Ishikawa (cell line): ENCODE data around the gene PTPRN2.

Source experiments
- CEBPB ChIP-seq: IDR thresholded peaks from 2 replicates; pipeline ENCODE4 v1.6.1; 2012
- CREB1 ChIP-seq: IDR thresholded peaks from 2 replicates; pipeline ENCODE4 v1.6.1; 2012; ENCODE audit warnings: low read depth
- EGR1 ChIP-seq: IDR thresholded peaks from 2 replicates; pipeline ENCODE4 v1.6.1; 2012
- EP300 ChIP-seq: IDR thresholded peaks from 2 replicates; pipeline ENCODE4 v1.6.1; 2012; ENCODE audit warnings: borderline replicate concordance
- FOXM1 ChIP-seq: IDR thresholded peaks from 2 replicates; pipeline ENCODE4 v1.6.1; 2012; ENCODE audit warnings: low read depth, borderline replicate concordance
- NFIC ChIP-seq: IDR thresholded peaks from 2 replicates; pipeline ENCODE4 v1.6.1; 2012
- RAD21 ChIP-seq: IDR thresholded peaks from 2 replicates; pipeline ENCODE4 v1.6.1; 2012; ENCODE audit warnings: low read depth
- TAF1 ChIP-seq: IDR thresholded peaks from 2 replicates; pipeline ENCODE4 v1.6.1; 2012; ENCODE audit warnings: low read depth, mild to moderate bottlenecking
- TCF12 ChIP-seq: IDR thresholded peaks from 2 replicates; pipeline ENCODE4 v1.6.1; 2012; ENCODE audit warnings: low read depth
- TEAD4 ChIP-seq: IDR thresholded peaks from 2 replicates; pipeline ENCODE4 v1.6.1; 2012
- YY1 ChIP-seq: IDR thresholded peaks from 2 replicates; pipeline ENCODE4 v1.6.1; 2012; ENCODE audit warnings: low read depth
- ZBTB7A ChIP-seq: IDR thresholded peaks from 2 replicates; pipeline ENCODE4 v1.6.1; 2012; ENCODE audit warnings: low read depth
- TF ChIP-seq, protein P1 (sequence below): IDR thresholded peaks from 2 replicates; pipeline ENCODE4 v1.6.1; 2012
- TF ChIP-seq, protein P2 (sequence below): IDR thresholded peaks from 2 replicates; pipeline ENCODE4 v1.6.1; 2012; ENCODE audit warnings: low read depth, mild to moderate bottlenecking
- TF ChIP-seq, protein P3 (sequence below): IDR thresholded peaks from 2 replicates; pipeline ENCODE4 v1.6.1; 2012

Gene PTPRN2

DNA sequence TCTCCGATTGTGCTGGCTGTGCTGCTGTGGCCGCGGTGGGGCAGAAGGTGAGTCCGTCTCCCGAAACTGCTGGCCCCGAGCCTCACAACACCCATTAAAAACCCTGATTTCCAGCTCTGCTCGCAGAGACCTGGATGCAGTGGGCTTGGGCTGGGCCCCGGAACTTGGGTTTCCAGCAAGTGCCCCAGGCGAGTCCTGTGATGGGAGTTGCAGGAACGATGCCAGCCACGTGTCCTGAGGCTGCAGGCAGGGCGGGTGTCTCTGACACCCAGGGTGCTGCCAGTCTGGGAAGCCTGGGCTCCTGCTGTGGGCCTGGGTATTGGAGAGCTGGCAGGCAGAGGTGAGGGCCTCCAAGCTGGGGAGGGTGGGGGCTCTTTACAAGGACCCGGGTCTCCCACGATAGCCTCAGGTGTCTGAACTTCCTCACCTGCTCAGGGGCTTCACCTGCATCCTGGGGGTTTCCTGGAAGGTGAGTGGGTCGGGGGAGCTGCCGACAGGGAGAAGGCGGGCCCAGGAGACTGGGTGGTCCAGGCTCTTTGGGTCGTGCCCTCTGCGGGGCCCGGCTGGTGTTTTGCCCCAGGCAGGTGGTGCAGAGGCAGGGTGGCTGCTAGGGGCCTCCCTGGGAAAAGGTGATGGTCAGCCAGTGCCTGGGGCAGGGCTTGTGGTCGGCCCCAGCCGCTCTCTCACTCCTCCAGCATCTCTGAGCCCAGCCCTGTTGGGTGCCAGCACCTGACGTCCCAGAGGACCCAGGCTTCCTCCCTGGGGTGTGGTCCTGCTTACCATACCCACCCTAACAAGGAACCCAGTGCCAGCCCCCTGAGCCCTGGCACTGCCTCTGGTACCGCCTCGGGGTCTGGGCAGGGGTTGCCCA is 1070.5 kb downstream of the PTPRN2 start:
- TF ChIP-seq, protein P1, sequence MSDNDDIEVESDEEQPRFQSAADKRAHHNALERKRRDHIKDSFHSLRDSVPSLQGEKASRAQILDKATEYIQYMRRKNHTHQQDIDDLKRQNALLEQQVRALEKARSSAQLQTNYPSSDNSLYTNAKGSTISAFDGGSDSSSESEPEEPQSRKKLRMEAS: no peak

DNA sequence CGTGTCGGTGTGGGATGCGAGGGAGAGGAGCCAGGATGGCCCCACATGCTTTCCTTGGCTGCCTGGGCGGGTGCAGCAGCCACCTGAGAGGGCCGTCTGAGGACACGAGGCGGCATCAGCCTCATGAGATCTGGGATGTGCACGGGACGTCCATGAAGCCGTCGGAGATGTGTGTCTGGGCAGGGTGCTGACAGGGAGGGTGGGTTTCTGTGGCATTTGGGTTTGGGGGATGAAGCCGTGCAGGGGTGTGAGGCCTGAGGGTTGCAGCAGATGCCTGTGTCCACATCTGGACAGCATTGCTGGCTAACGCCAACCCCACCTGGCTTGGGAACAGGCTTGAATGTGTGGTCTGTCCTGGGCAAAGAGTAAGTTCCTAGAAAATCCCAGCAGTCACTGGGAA is 1071.3 kb downstream of the PTPRN2 start:
- no peak for TF ChIP-seq YY1

DNA sequence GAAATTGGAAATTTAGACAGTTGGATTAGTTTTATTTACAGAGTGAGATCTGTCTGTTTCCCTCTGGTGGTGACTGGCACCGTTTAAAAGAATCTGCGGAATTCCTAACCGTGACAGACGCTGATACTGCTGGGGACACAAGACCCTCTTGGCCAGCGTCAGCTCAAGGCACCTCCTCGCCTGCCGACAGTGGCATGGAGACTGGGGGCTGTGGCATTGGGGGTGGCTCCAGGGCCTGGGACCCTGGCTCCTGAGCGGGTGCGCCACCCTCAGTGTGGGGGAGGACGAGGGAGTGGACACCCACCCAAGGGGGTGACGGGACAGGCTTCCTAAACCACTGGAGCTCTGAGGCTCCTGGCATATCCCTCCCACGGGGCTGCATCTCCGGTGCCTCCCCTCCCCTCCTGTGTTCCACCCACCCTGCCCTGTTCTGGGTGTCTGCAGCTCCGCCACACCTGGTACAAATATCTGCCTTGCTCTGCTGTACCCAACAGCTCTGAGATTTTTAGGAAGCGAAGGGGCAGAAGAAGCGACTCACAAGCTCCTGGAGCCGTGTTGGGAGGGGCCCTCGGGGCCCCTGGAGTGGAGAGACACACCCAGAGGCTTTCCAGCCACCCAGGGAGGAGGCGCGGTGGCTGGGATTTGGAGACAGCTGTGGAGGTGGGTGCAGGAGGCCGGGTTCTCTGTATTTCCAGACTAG is 1072.1 kb downstream of the PTPRN2 start:
- TF ChIP-seq RAD21: no peak
- TF ChIP-seq CREB1: no peak
- TF ChIP-seq NFIC: no peak
- TF ChIP-seq CEBPB: no peak
- TF ChIP-seq FOXM1: no peak
- no peak for TF ChIP-seq YY1
- TF ChIP-seq, protein P2, sequence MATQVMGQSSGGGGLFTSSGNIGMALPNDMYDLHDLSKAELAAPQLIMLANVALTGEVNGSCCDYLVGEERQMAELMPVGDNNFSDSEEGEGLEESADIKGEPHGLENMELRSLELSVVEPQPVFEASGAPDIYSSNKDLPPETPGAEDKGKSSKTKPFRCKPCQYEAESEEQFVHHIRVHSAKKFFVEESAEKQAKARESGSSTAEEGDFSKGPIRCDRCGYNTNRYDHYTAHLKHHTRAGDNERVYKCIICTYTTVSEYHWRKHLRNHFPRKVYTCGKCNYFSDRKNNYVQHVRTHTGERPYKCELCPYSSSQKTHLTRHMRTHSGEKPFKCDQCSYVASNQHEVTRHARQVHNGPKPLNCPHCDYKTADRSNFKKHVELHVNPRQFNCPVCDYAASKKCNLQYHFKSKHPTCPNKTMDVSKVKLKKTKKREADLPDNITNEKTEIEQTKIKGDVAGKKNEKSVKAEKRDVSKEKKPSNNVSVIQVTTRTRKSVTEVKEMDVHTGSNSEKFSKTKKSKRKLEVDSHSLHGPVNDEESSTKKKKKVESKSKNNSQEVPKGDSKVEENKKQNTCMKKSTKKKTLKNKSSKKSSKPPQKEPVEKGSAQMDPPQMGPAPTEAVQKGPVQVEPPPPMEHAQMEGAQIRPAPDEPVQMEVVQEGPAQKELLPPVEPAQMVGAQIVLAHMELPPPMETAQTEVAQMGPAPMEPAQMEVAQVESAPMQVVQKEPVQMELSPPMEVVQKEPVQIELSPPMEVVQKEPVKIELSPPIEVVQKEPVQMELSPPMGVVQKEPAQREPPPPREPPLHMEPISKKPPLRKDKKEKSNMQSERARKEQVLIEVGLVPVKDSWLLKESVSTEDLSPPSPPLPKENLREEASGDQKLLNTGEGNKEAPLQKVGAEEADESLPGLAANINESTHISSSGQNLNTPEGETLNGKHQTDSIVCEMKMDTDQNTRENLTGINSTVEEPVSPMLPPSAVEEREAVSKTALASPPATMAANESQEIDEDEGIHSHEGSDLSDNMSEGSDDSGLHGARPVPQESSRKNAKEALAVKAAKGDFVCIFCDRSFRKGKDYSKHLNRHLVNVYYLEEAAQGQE: no peak
- no peak for TF ChIP-seq TEAD4
- TF ChIP-seq TAF1: no peak
- TF ChIP-seq, protein P3, sequence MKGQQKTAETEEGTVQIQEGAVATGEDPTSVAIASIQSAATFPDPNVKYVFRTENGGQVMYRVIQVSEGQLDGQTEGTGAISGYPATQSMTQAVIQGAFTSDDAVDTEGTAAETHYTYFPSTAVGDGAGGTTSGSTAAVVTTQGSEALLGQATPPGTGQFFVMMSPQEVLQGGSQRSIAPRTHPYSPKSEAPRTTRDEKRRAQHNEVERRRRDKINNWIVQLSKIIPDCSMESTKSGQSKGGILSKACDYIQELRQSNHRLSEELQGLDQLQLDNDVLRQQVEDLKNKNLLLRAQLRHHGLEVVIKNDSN: no peak
- no peak for TF ChIP-seq ZBTB7A
- TF ChIP-seq TCF12: no peak
- TF ChIP-seq, protein P1: no peak
- TF ChIP-seq EGR1: no peak

DNA sequence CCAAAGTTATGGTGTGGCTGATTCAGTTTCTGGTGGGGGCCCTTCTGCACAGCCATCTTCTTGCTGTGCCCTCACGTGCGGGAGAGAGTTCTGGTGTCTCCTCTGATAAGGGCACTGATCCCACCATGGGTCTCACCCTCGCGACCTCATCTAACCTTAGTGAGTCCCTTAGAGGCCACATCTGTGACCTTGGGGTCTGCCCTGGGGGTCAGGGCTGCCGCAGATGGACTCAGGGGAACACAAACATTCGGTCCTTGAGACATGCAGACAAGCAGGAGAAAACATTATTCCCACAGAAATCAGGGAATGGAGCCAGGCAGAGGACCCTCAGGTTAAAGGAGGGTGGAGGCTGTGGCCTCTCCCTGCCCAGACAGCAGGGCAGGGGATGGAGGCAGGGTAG is 1072.9 kb downstream of the PTPRN2 start:
- no peak for TF ChIP-seq NFIC
- TF ChIP-seq FOXM1: no peak
- TF ChIP-seq, protein P2: no peak
- TF ChIP-seq CREB1: no peak
- TF ChIP-seq, protein P1: no peak
- TF ChIP-seq EGR1: no peak
- TF ChIP-seq TAF1: no peak
- TF ChIP-seq, protein P3: no peak
- TF ChIP-seq TCF12: no peak
- no peak for TF ChIP-seq YY1
- TF ChIP-seq ZBTB7A: no peak
- no peak for TF ChIP-seq EP300

DNA sequence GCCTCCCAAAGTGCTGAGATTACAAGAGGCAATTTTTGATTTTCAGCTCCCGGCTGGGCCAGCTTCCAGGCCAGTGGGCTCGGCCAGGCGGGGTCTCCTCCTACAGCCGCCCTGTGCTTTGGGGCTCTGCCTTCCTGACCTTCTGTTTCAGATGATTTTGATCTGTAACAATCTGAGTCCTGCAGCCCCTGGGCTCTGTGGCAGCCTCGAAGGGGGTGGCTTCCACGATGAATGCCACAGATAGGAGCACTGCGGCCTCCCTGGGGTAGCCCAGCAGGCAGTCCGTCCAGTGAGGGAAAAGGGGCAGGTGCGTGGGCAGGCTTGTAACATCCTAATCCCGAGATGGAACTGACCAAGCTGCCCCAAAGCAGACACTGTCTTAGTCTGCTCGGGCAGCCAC is 1073.3 kb downstream of the PTPRN2 start:
- no peak for TF ChIP-seq NFIC
- TF ChIP-seq, protein P1: no peak
- TF ChIP-seq YY1: no peak
- no peak for TF ChIP-seq RAD21
- TF ChIP-seq EGR1: no peak
- no peak for TF ChIP-seq ZBTB7A

DNA sequence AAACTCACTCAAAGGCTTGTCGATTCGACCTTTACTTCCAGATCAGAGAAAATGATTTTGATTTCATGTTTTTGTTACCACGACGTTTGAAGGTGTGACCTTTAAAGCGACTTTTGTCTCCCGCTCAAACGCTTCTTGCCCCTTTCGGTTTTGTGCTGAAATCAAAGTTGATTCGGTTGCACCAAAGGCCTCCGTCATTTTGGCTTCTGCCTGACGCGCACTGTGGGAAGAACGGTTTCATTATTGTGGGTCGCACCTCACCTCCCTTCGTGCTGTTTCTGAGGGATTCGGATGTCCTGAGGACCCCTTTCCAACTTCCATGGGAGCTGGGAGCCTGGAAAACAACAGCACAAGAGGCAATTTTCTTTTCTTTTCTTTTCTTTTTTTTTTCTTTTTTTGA is 1073.9 kb downstream of the PTPRN2 start:
- TF ChIP-seq EP300: no peak
- no peak for TF ChIP-seq CEBPB
- no peak for TF ChIP-seq RAD21
- TF ChIP-seq, protein P3: no peak
- no peak for TF ChIP-seq CREB1
- TF ChIP-seq NFIC: no peak
- TF ChIP-seq ZBTB7A: no peak
- TF ChIP-seq YY1: no peak
- TF ChIP-seq, protein P1: no peak
- TF ChIP-seq EGR1: no peak
- no peak for TF ChIP-seq TCF12
- no peak for TF ChIP-seq FOXM1
- no peak for TF ChIP-seq TEAD4
- TF ChIP-seq, protein P2: no peak
- TF ChIP-seq TAF1: no peak
